ENCODE results near the gene ZNF587B.
"Not testable (repeated sequence)": the region's sequence is repeated elsewhere in the genome, so short reads cannot be mapped to it uniquely, and the experiment has no call there.

Gene ZNF587B

DNA sequence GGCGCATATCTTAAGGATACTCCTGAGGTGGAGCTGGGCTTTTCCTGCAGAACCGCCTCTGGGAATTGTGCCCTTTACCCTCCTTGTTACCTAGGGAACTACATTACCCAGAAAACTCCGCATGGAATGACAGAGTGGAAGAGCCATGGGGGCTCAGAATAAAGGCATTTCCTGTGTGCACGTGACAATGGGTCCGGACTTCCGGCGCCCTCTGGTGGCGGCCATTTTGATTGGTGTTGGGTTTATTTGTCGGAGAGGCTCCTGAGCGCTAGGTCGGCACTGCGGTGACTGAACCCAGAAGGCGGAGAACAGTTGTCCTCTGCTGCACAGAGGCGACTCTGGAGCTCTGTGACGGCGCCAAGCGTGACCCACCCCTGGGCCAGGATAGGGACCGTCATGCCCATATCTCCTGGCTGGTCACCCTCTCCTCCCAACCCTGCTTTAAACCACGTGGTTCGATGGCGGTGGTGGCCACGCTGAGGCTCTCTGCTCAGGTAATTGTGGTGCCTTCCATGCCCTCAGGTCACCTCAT lies at the start of gene ZNF587B:
Gene ZNF587B (plus strand): TSS at position 229 of the 532 bp plus-strand sequence. CDS start 230 bp downstream, at position 459.
- peak in 1 of 2 donors; percentile 23 for DNase-seq (ENCODE audit: low read depth in 2 of 2)

DNA sequence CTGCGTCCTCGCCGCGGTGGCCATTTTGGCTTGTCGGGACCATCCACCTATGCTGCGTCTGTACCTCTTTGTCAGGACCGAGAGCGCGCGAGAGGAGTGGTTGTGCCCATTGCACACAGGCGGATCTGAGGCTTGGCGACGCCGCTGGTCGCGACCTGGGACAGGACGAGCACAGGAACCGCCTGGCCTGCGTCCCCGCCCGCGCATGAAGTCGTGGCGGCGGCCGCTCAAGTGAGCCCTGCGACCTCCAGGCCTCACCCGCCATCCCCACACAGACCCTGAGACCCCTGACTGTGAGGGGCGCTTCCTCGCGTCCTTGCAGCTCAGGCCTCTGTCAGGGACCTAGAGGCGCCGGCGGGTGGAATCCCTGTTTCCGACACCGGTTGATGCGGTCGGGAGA lies 43.8 kb upstream of the ZNF587B start:
- no peak for DNase-seq (ENCODE audit: low read depth in 2 of 2)

DNA sequence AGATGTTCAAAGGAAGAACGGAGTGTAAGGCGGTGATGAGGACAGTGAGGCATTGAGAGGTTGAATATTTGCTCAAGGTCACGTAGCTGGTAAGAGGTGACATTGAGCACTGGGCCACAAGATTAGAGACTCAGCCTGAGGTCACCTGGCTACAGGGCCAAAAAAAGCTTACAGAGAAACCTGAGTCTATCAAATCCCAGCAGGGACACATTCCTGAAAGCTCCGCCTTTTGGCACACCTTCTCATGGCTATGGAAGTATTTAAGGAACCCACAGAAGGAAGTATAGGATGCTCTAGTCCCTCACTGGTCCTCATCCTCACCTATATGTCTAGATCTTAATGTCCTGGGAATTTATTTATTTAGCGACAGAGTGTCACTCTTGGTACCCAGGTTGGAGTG lies 43.2 kb upstream of the ZNF587B start:
- no peak for DNase-seq (ENCODE audit: low read depth in 2 of 2)

DNA sequence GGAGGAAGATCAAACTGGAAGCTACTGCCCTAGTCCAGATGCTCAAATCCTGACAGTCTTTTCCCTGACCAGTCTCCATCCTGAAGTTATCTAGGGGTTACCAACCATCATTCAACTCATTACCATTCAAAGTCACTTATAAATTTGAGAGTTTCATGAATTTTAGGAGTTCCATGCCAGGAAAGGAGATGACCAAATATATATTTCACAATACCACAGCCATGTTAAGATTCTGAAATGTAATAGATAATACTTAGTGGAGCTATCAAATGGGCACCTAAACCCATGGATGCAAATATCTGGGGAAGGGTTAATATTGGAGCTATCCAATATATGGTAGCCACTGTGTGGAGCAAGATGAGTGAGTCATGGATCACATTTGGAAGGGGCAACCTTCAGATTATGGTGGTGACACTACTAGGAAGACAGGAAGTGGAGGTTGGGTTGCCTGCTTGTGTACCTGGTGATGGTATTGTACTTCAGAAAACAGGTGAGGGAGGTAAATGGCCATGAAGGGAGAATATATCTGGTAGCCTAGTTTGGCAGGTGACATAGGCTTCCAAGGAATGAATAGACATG lies 41.9 kb upstream of the ZNF587B start:
- no peak for DNase-seq (ENCODE audit: low read depth in 2 of 2)

DNA sequence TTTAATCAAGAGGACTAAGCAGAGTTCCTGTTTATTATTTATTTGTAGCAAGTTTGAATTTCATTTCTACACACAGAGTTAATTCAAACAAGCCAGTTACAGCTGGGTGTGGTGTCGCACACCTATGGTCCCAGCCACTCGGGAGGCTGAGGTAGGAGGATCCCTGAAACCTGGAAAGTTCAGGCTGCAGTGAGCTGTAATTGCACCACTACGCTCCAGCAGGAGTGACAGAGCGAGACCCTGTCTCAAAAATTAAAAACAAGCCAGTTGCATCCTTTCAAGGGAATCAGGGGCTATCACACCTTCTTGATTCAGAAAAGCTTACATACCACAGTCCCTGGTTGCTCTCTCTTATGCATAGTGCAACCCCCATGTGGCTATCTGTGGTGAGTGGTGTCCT lies 40.8 kb upstream of the ZNF587B start:
- no peak for DNase-seq (ENCODE audit: low read depth in 2 of 2)

DNA sequence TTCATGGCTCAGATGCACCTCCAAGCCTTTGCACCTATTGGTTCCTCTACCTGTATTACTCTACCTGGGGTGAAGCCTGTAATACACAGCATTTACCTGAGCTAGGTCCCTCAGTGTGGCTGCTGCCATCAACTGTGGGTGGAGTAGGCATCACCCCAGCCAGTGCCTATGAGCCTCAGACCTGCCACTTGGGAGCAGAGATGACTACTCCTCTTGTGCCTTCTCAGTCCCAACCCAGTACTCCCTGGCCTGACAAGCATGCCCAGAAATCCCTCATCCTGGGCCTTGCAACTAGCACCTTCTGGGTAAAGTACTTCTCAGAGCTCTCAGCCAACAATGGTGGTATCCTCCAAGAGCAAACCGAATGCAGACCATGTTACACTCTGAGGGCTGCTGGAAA lies 33.5 kb upstream of the ZNF587B start:
- DNase-seq (ENCODE audit: low read depth in 2 of 2), result not testable (repeated sequence)

DNA sequence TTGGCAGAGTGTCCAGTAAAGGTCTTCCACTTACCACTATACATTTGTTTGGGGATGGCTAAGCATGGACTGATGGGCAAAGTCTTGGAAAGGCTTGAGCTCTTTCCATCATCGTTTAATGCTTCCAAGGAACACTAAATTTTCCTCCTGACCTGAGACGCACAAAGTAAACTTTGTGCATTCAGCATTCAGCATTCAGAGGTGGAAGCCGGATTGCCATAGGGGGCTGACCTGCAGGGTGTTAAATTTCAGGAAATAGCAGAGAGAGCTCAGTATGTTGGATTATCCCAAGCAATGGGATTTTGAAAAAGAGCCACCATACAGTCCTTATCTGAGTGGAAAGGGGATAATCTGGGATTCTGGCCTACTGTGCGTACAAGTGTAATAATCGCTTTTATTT lies 29.4 kb upstream of the ZNF587B start:
- DNase-seq (ENCODE audit: low read depth in 2 of 2), result no peak

DNA sequence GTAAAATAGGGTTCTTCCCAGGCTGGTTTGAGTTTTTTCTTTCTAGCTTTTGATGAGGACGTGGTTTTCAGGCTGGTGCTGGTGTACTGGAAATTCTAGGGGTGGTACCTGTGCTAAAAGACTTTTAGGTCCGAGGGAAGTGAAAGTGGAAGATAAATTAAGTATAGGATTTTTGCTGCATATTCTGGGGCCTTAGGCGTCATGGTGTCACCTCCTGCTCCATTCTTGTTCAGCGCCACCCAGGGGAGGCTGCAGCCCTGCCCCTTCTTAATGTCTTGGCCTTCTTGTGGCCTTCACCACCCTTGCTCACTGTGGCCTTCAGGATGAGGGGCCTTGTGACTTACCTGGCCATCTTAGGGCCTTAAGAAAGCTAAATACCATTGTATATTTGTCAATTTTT lies 27.8 kb upstream of the ZNF587B start:
- DNase-seq (ENCODE audit: low read depth in 2 of 2), result no peak

DNA sequence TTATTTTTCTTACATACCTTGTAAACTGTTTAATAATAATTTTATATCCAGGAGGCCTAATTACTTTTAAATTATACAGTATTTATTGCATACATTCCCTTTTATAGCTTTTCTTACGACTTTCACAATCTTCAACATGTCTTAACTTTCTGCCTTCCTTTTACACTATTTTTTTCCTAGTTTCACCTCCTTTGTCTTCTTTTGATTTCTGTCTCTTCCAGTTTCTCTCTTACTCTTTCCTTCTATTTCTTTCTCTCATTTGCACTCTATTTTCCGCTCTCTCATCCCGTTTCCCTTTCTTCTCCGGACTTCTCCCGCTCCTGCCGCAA lies 26.9 kb upstream of the ZNF587B start:
- no peak for DNase-seq (ENCODE audit: low read depth in 2 of 2)

DNA sequence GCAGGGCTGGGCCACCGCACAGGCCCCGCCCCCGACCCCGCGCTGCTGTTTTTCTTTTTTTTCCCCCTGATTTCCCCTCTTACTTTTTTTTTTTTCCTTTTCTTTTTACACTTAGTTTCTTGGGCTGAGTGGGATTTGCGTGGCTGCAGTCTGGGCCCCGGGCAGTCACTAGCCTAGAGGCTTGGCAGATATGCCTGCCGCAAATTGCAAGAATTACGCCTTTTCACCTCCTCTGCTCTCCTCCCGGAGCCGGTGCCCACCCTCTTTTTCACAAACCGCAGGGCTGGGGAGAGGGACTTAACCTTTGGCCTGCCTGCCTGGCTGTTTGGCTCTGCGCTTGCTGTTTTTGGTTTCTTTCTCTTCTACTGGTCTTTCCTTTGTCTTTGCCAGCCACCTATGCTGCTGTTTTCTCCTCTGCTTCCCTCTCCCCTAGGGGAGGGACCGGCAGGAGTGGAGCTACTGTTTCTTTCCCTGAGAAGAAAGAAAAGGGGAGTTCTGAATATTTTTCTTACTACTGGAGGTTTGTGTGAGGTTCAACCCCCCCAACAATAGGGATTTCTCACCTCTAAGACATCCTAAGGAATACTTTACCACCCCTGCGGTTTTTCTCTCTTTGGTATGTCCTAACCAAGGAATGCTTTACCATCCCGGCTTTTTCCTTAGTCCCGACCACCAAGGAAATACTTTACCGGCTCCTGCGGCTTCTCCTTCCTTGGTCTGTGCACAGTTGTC lies 26.3 kb upstream of the ZNF587B start:
- DNase-seq (ENCODE audit: low read depth in 2 of 2), result no peak

DNA sequence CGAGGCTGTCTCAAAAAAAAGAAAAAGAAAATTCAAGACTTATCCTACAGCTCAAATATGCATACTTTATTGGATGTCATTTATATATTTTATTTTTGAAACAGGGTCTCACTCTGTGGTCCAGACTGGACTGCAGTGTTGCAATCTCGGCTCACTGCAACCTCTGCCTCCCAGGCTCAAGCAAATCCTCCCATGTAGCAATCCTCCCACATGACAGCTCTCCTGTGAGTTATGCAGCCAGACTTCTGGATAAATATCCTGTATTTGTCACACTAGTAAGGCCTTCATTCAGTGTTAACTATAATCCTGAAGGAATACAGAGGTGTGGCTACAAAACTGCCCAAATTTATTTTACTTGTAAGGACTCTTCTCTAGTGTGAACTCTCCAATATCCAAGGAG lies 22.6 kb upstream of the ZNF587B start:
- DNase-seq (ENCODE audit: low read depth in 2 of 2), result no peak

DNA sequence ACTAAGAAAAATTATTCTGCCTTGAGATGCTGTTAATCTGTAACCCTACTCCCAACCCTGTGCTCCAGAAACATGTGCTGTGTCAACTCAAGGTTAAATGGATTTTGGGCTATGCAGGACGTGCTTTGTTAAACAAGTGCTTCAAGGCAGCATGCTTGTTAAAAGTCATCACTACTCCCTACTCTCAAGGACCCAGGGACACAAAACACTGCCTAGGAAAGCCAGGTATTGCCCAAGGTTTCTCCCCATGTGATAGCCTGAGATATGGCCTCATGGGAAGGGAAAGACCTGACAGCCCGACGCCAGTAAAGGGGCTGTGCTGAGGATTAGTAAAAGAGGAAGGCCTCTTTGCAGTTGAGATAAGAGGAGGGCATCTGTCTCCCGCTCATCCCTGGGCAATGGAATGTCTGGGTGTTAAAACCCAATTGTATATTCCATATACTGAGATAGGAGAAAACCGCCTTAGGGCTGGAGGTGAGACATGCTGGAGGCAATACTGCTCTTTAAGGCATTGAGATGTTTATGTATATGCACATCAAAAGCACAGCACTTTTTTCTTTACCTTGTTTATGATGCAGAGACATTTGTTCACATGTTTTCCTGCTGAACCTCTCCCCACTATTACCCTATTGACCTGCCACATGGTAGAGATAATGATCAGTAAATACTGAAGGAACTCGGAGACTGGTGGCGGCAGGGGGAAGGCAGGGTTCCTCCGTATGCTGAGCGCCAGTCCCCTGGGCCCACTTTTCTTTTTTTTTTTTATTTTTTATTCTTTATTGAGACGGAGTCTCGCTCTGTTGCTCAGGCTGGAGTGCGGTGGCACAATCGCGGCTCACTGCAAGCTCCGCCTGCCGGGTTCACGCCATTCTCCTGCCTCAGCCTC lies 19.4 kb upstream of the ZNF587B start:
- DNase-seq (ENCODE audit: low read depth in 2 of 2), result not testable (repeated sequence)

DNA sequence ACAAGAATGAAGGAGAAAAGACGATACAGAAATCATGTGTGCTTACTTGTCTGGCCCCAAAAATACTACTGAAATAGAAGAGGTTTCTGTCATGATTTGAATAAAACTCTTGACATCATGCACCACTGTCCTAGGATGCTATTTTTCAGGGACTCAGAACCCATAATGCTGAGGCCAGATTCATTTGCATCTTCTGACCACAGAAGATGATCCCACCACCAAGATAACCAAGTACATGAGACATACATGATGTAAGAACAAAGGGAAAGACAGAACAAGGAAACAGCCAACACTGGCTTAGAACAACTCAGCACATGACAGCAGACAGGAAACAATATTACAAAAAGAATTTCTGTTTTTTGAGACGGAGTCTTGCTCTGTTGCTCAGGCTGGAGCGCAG lies 17.9 kb upstream of the ZNF587B start:
- DNase-seq (ENCODE audit: low read depth in 2 of 2), result no peak

DNA sequence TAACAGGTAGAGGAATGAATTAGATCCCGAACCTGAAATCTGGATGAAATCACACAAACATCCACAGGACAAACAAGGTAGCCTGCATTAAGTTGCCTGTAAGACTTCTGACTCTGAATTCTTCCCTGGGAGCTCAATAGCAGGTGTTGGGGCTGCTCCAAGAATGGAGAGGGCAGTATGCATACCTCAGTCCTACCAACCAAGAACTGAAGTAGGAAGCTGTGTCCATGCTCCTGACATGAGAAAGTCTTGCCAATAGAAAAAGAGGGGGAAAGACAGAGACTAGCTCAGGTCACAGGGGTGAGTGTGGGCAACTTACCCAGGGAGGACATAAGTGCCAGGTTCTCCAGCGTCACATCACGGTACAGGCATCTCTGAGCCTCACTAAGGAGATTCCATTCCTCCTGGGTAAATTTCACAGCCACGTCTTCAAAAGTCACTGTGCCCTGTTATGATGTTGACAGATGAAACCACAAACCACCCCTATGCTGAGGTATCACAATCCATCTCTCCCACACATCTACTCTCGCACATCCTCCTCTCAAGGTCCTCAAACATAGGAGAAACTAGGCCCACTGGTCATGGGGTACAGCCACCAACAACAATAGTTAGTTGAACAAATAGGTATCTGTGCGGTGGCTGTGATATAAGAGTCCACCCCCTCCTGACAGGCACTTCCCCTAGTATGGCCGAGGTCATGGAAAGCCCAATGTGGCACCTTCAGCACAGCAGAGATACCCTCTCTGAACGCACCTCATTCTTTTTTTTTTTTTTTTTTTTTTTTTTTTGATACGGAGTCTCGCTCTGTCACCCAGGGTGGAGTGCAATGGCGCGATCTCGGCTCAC lies 16.9 kb upstream of the ZNF587B start:
- not testable (repeated sequence) for DNase-seq (ENCODE audit: low read depth in 2 of 2)

DNA sequence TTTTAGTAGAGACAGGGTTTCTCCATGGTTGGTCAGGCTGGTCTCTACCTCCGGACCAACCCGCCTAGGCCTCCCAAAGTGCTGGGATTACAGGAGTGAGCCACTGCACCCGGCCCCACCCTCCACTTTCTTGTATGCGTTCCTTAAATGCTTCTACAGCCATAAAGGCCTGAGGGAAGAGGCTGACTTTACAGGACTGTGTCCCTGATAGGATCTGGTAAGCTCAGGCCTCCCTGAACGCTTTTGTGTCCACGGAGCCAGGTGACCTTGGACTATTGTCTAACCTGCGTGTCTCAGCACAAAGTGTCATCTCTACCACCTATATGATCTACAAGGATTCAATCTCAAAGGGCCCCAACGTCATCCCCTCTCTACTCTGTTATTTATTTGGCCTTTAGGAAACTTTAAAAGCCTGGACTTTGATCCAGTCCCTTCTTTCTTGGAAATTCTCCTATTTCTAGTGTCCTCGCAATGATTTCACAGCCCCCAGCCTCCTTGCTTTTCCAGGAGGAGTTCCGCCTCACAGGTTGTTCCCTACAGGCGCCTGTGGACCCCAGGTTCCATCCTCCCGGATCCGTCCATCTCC lies 16.1 kb upstream of the ZNF587B start:
- no peak for DNase-seq (ENCODE audit: low read depth in 2 of 2)

DNA sequence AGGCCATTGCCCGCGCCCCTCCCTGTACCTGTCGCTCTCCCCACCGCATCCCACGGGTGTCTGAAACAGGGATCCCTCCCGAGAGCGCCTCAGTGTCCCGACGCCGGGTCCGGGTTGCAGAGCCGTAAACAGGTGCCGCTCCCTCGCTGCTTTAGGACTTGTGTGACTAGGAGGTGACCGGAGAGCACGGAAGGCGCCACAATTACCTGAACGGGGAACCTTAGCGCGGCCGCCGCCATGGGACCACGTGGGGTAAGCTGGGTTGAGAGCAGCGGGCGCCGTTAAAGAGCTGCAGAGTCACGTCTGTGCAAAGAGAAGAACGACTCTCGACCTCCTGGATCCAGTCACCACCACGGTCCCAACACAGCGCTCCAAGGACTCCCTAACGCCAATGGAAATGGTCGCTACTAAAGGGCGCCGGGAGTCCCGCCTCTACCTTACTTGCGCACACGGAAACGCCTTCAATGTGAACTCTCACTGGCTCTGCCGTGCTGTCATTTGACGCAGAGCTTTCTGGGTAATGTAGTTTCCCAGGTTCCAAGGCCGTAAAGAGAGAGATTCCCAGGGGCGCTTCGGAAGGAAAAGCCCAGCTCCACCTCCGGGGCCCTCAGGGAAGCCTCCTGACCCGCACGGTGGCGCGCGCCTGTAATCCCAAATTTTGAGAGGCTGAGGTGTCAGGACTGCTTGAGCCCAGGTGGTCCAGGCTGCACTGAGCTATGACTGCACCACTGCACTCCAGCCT lies 15.4 kb upstream of the ZNF587B start, which contains the start of gene ZNF552:
Gene ZNF552 (minus strand): TSS at position 409 of the 742 bp plus-strand sequence. CDS start 170 bp downstream, at position 239.
- peak; percentile 55 to 57 for DNase-seq (ENCODE audit: low read depth in 2 of 2)

DNA sequence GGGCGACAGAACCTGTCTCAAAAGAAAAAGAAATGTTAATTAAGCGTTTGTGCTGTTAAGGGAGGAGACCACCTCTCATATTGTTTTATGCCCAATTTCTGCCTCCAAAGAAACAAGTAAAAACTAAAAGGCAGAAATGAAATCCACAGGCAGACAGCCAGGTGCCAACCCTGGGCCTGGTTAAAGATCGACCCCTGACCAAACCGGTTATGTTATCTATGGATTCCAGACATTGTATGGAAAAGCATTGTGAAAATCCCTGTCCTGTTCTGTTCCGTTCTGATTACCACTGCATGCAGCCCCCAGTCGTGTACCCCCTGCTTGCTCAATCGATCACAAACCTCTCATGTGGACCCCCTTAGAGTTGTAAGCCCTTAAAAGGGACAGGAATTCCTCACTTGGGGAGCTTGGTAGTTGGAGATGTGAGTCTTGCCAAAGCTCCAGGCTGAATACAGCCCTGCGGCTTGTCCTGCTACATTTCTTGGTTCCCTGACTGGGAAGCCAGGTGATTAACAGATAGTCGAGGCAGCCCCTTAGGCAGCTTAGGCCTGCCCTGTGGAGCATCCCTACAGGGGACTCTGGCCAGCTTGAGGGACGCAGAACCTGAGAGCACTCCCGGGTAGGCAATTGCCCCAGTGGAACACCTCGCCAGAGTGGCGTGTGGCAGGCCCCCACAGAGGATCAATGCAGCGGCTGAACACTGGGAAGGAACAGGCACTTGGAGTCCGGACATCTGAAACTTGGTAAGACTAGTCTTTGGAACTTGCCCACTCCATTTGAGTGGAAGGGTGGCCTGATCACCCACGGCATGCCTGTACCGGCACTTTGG lies 14.6 kb upstream of the ZNF587B start:
- no peak for DNase-seq (ENCODE audit: low read depth in 2 of 2)

DNA sequence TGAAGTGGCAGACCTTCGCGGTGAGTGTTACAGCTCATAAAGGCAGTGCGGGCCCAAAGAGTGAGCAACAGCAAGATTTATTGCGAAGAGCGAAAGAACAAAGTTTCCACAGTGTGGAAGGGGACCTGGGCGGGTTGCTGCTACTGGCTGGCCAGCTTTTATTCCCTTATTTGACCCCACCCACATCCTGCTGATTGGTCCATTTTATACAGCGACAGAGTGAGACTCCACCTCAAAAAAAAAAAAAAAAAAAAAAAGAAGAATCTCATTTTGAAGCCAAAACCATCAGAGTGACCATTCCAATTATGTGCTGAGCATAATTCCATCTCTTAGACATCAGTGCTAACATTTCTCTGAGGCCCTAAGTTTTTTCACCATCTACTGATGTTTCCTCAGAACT lies 13.4 kb upstream of the ZNF587B start:
- no peak for DNase-seq (ENCODE audit: low read depth in 2 of 2)

DNA sequence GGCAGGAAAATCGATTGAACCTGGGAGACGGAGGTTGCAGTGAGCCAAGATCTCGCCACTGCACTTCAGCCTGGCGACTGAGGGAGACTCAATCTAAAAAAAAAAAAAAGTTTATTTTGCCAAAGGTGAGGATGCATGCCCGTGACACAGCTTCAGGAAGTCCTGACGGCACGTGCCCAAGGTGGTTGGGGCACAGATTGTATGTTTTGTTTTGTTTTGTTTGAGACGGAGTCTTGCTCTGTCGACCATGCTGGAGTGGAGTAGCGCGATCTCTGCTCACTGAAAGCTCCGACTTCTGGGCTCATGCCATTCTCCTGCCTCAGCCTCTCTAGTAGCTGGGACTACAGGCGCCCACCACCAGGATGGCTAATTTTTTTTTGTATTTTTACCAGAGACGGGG lies 12.1 kb upstream of the ZNF587B start:
- DNase-seq (ENCODE audit: low read depth in 2 of 2), result no peak
